Right hindlimb (tissue), 1 donor: ENCODE data around the gene LHX1.
A peak's percentile ranks its signal among the peaks of the same experiment; 100 is the strongest.

Experiments used
- DNase-seq: peaks from one replicate; pipeline ENCODE4 v3.0.0-alpha.2; 2018

LHX1 gene

GRCh38 chr17:36923814-36924221 is 13.5 kb upstream of the LHX1 start:
- DNase-seq, result no peak

- DNase-seq, result no peak
Observed at GRCh38 chr17:36926226-36926625, 11.0 kb upstream of the LHX1 start.

- DNase-seq, result no peak
Observed at GRCh38 chr17:36926701-36927100, 10.6 kb upstream of the LHX1 start.

DNA sequence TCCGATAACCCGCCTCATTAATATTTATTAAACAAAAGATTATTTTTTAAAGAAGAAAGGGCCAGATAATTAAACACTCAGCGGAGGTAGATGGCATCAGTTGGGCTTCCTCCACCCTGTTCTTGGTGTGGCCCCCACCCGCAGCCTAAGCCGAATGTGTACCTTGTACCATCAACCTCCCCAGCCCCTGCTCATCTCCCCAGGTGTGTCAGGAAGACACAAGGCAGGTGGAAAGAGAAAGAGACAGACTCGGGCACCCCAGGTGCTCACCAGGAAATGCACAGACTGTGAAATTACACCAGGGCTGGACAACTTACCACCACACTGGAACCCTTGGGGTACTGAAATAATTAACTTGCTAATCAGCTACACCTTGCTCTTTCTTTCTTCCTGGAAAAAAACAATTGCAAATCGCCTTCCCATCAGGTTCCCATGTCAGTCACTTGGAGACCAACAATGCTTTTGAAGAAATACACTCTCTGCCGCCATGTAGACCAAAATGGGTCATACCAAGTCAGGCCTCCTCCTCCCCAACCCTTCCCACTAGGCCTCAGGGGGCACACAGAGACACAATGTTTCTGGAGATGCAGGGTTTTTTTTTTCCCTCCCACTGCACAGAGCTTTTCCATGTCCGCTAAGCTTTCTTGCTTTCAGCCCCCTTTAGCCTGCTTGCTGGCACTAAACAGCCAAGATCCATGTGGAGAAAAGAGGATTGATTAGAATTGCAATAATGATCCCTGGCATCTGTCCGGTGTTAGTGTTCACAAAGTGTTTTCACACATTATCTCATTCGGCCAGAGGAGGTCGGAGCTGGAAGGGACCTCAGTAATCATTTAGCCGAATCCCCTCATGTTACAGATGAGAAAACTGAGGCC is 8.6 kb upstream of the LHX1 start:
- no peak for DNase-seq

DNA sequence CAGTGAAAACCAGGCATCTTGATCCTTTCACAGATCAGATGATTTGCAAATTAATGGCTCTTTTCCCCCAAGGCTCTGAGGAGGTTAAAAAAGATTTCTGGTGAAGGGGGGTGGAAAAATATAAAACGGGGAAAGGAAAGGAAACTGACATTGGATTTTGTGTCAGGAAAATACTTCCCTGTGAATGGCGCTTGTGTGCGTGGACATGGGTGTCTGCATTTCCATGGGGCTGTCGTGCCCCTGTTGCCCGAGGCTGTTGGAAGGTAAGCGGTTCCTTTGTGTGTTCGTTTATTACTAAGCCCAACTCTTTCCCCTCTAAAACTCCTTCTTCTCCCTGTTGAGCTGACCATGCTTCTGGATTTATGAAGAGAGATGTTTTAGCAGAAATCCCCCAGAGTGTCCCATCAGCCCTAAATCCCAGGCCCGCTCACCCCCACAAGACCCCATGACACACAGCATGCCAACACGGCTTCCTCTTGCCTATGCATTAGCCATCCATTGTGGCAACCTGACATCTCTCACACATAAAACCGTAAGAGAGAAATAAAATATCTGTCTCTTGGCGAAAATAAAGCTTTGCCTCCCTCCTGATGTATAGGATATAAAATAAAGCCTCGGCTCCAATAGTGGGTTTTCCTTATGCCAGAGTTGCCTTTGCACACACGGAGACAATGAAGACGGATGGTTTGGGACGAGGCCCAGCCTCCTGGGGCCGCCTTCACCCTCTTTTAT is 7.3 kb upstream of the LHX1 start:
- no peak for DNase-seq

GRCh38 chr17:36930583-36930900 is 6.7 kb upstream of the LHX1 start:
- no peak for DNase-seq

DNA sequence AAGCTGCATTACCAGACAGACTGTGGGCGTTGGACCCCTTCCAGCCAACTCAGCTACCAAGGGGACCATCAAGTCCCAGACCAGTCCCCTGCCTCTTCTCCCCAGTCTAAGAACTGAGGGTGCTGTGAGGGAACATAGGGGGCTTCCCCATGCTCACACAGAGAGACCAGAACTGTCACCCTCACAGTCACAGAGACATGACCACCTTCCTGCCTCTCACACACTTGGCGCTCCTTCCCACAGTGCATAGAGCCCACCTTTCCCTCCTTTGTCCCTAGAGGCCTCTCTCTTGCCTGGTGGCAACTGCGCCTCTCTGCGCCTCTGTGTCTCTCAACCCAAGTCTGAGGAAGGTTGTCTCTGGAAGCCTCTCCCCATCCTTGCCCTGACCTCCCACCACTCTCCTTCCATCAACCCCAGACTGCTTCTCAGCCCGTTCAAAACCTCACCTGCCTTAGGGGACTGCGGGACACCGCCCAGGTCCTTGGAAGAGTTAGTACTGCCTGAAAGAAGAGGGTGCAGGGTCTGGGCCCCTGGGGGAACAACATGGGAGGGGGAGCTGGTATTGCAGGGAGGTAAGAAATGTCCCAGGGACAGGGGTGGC is 6.1 kb upstream of the LHX1 start:
- DNase-seq, result no peak

- DNase-seq, result no peak
Observed at GRCh38 chr17:36931697-36932382, 5.4 kb upstream of the LHX1 start.

DNA sequence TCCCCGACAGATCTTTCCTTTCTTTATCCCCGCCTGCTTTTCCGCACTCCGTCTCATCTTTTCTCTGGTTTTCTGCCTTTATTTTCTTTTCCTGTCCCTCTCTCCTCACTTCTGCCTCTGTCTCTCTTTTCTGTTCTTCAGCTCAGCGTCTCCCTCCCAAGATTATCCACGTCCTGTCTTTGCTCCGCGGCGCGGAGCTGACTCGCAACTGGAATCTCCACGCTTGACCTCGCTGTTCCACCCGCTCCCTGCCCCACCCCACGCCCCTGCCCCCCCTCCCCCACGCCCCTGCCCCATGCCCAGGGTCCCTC is 4.9 kb upstream of the LHX1 start:
- DNase-seq, result no peak

GRCh38 chr17:36932694-36933511 is 4.4 kb upstream of the LHX1 start:
- DNase-seq, result no peak

DNA sequence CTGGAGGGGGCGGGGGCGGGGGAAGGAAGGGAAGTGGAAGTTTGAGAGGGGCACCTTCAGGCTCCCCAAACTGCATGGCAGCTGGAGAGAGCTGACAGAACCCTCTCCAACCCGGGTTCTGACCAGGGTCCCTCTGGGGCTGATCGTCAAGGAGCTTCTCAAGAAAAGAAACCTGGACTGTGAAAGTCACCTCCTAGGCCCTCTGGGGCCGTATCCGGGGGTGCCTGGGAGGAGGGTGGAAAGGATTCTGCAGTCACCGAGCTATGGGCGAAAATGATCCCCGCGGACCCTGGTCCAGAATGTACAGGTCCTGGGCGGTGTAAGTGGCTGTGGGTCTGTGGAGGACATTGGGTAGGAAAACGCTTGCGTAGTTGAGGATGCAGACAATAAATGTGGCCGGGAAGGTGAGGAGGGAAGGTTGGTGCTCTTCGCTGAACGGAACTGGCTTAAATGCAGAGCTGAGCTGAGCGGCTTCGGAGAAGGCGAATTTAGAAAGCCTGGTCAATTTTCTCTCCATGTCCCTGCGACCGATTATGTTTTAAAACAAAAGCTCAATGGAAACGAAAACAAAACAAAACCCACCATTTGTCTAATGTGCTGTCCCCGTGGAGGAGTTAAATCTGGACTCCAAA is 3.6 kb upstream of the LHX1 start:
- DNase-seq, result no peak

DNA sequence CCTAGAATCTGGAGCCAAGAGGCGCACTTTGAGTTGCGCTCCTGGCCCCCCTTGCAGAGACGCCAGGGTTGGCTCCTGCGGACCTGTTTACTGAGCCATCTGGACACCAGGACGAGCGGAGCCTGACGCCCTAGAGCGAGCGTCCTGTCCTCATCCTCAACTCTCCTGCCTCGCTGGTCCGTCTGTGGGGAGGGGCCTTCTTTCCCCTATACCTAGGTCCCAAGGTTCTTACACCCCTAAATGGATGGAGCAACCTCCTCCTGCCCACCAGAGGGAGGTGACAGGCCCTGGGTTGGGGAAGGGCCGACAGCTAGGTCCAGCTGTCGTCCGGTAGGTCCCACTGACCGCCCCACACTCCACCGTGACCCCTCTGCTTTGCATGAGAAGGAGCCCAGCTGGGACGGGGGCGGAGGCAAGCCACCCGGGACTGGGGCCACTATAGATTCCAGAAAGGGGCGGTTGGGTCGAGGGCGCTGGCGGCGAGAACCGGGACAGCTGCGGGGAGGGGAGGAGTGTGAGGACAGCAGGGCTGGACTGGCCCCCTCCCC is 3.1 kb upstream of the LHX1 start:
- DNase-seq, result no peak

DNA sequence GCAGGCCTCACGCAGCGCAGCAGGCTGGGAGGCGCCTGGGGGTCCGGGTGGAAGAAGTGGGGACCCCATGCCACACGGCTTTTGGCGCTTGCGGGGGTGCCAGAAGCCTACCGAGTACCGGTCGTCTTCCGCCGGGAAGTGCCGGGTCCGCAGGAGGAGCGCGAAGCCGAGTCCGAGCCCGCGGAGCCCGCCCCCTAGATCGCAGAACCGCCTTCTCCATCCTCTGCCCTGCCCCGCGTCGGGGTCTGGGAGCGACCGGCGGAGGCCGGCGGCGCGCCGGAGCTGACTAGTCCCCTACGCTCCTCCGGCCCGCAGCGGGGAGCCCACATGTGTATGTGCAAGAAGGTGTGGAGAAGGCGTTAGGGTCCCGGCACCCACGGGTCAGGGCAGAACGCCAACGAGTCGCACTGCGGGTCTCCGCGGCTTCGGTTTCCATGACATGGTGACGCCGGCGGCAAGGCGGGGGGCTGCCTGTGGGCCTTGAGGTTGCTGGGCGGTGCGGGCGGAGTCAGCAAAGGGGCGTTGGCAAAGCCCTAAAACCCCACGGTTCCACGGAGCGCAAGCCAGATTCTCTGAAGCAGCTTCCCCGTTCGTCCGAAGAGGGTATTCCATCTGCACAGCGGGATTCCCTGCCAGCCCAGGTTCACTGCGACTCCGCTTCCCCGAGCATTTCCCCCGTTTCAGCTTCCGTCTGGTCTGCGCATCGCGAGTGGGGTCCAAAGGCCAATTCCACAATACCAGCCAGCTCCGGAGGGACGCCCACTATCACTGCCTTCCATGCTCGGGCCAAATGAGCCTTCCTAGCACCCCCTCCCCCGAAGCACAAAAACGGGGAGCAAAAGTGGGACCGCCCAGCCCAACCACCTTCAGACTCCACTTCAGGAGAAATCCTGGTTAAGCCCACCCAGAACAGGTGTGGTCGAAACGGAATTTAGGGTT is 2.3 kb upstream of the LHX1 start:
- no peak for DNase-seq

GRCh38 chr17:36935671-36936454 is 1.4 kb upstream of the LHX1 start:
- DNase-seq, result no peak

DNA sequence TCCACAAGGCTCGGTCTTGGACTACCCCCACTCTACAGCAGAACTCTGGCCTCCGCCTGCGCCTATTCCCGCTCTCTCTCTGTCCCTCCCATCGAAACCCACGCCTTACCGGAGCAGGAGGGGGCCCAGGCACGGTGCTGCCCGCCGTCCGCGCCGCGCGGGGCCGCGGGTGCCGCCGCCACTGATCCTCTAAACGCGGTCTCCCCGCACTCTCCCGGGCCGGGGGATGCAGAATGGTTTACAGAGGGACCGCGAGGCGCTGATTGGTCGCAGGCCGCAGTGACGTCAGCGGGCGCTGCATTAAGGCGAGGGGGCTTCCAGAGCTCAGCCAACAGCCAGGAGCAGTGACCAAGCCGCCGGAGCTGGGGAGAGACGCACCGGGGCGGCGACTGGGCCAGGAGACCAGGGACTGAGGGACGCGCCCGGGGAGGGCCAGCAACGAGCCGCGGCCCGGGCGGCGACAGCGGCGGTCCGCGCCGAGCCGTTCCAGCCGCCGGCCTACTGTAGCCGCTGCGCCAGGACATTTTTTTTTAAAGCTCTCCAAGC is 747 bp upstream of the LHX1 start:
- no peak for DNase-seq

DNA sequence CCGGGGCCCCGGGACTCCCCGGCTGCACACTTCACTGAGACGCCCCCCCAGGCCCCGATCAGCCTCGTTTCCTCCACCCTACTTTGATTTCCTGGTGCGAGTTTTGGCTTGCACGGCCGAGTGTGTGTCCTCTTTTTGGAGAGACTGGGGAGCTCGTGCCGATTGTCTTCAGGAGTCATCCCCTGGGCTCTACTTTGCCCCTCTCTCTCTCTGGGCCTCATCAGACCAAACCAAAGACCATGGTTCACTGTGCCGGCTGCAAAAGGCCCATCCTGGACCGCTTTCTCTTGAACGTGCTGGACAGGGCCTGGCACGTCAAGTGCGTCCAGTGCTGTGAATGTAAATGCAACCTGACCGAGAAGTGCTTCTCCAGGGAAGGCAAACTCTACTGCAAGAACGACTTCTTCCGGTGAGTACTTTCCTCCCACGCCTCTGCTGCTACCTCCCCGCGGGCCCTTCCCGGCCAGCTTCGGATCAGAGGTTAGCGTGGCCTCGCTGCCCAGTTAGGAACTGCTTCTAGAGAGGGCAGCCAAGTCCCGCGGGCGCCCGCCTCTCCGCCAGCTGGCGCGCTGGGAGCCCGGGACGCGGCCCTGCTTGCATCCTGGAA is 787 bp downstream of the LHX1 start:
- DNase-seq, result no peak

- DNase-seq, result peak; percentile 25
Observed at GRCh38 chr17:36938566-36939051, 1.3 kb downstream of the LHX1 start.

DNA sequence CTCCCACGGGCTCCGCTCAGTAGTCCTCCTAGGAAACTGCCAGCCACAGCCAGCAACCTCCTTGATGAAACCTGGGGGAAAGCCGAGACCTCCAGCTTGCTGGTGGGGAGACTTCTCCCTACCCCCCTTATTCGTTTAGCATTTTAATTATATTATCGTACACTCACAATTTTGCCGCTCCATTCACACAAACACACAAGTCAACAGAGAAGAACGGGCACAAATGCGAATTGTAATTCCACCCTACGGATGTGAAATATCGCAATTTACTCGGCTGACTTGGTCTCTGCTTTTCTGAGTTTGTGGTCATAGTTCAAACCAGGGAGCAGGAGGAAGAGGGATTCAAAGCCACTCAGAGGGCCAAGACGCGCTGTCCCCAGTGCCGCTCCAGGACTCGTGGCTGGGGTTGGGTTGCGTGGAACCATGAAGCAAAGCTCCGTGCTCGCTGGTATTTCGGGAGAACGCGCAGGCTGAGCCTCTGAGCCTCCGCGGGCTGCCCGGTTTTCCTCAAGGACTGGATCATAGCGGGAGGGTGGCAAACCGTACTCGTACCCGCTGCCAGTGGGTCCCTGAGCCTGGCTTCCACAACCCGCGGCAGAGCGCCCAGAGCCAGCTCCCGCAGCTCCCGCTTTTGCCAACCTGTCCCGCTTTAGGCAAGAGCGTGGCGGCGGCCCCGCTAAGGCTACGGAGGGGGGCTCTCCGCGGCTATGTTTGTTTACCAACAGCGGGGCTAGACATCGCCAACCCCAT is 2.0 kb downstream of the LHX1 start:
- peak; percentile 20 for DNase-seq
